Measurements from ENCODE around the gene BMP5.

DNA sequence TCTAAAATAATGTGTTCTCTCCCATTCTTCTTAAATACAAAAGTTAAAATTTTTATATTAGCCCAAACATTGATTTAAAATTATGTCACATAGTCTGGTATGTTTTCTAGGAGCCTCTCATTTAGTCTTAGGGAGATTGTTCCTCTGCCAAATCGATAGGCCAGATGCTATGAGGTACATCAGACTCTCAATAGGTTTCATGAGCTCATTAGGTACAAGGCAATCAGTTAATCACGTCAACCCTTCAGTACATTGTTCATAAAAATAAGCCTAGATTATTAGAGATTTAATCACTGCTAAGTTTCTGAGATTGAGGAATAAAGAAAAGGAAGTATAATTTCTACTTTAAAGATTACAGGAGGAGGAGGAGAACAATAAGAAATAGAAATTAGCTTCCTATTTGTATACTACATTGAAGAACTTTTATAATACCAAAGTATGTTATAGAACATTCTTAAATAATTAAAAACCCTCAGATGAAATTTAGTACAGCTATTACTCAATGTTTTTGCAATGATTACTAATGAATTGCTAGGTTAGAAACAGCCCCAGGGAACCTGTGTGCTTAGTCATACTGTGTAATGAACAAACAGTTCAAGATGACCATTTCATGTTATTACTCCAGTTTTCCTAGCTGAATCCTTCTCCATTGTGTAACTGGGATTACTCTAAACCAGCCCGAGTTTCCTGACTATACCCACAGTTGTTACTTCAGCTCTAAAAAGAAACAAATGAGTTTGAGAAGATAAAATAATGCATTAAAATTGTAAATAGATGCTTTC lies 117.0 kb downstream of the BMP5 start:
- no peak for TF ChIP-seq CTCF (IDR thresholded peaks at IDR 0.05)
- TF ChIP-seq POLR2A (IDR thresholded peaks at IDR 0.05), result no peak
